ENCODE data around the gene WDR46.

GRCh38 chr6:33314943-33315792 is 26.1 kb upstream of the WDR46 start:
- TF ChIP-seq REST (IDR thresholded peaks at IDR 0.05; ENCODE audit: insufficient read depth in 1 of 2, low read depth in 2 of 2, low read length in 2 of 2) = no peak
- TF ChIP-seq TAF1 (IDR thresholded peaks at IDR 0.05; ENCODE audit: borderline replicate concordance, insufficient read depth, low read length) = no peak
